ENCODE results near the gene SLC51A.
A peak's percentile ranks its signal among the peaks of the same experiment; 100 is the strongest.

SLC51A gene

GRCh38 chr3:196216681-196217211 lies 412 bp downstream of the SLC51A start:
- no peak for TF ChIP-seq CTCF (IDR thresholded peaks at IDR 0.05; ENCODE audit: extremely low read depth, insufficient read depth, missing control alignments)
- DNase-seq (ENCODE audit: low spot score), result no peak
- in situ Hi-C loops (cut with MboI; ENCODE audit: low pct_unique_long_range_greater_than_20kb, low sequenced_read_pairs, unreplicated experiment), result no loop called here

GRCh38 chr3:196217307-196218154 lies 1.2 kb downstream of the SLC51A start:
- TF ChIP-seq CTCF (IDR thresholded peaks at IDR 0.05; ENCODE audit: extremely low read depth, insufficient read depth, missing control alignments), result no peak
- in situ Hi-C loops (cut with MboI; ENCODE audit: low pct_unique_long_range_greater_than_20kb, low sequenced_read_pairs, unreplicated experiment), result no loop called here
- DNase-seq (ENCODE audit: low spot score), result no peak

- in situ Hi-C loops (cut with MboI; ENCODE audit: low pct_unique_long_range_greater_than_20kb, low sequenced_read_pairs, unreplicated experiment), result no loop called here
- TF ChIP-seq CTCF (IDR thresholded peaks at IDR 0.05; ENCODE audit: extremely low read depth, insufficient read depth, missing control alignments), result no peak
Observed at GRCh38 chr3:196218155-196218712, 1.9 kb downstream of the SLC51A start.

GRCh38 chr3:196219194-196219969 lies 3.0 kb downstream of the SLC51A start:
- in situ Hi-C loops (cut with MboI; ENCODE audit: low pct_unique_long_range_greater_than_20kb, low sequenced_read_pairs, unreplicated experiment), result no loop called here
- peak; percentile 77 for DNase-seq (ENCODE audit: low spot score)
- no peak for TF ChIP-seq CTCF (IDR thresholded peaks at IDR 0.05; ENCODE audit: extremely low read depth, insufficient read depth, missing control alignments)

More at GRCh38 chr3:196218155-196218712, 1.9 kb downstream of the SLC51A start:
- DNase-seq (ENCODE audit: low spot score), result no peak

GRCh38 chr3:196219970-196220311 lies 3.6 kb downstream of the SLC51A start:
- no peak for DNase-seq (ENCODE audit: low spot score)
- TF ChIP-seq CTCF (IDR thresholded peaks at IDR 0.05; ENCODE audit: extremely low read depth, insufficient read depth, missing control alignments), result no peak
- in situ Hi-C loops (cut with MboI; ENCODE audit: low pct_unique_long_range_greater_than_20kb, low sequenced_read_pairs, unreplicated experiment), result no loop called here

GRCh38 chr3:196220587-196220986 lies 4.3 kb downstream of the SLC51A start:
- no peak for TF ChIP-seq CTCF (IDR thresholded peaks at IDR 0.05; ENCODE audit: extremely low read depth, insufficient read depth, missing control alignments)
- in situ Hi-C loops (cut with MboI; ENCODE audit: low pct_unique_long_range_greater_than_20kb, low sequenced_read_pairs, unreplicated experiment), result no loop called here
- DNase-seq (ENCODE audit: low spot score), result no peak

All from GM13977 (cell line).